ENCODE data around the gene ERBIN.

GRCh38 chr5:66130493-66130892 lies 204.1 kb downstream of the ERBIN start:
- TF ChIP-seq CTCF (conservative IDR thresholded peaks at IDR 0.05; ENCODE audit: low read depth, low read length): no peak
- TF ChIP-seq EZH2phosphoT487 (IDR thresholded peaks at IDR 0.05; ENCODE audit: borderline replicate concordance, low read length): no peak
- no peak for TF ChIP-seq EZH2 (IDR thresholded peaks at IDR 0.05; ENCODE audit: low read length, unreplicated experiment)

Data from PC-3 (cell line).